Stimulated activated CD8-positive, alpha-beta memory T cell treated with anti-CD3 and anti-CD28 coated beads, Interleukin-12 subunit alpha, Interleukin-12 subunit beta, amount 100 ng/mL, for 4 hours (primary cell): ENCODE data around the gene DRG1.
"Not testable (repeated sequence)": the region's sequence is repeated elsewhere in the genome, so short reads cannot be mapped to it uniquely, and the experiment has no call there.

Experiments
- DNase-seq: peaks from one replicate; pipeline ENCODE4 v3.0.0-alpha.2; 2020; ENCODE audit warnings: low read depth

The DRG1 gene

GRCh38 chr22:31399211-31400022, at the start of gene DRG1:
Gene DRG1 (plus strand): TSS chr22:31399604. CDS start chr22:31399684, 80 bp downstream.
- DNase-seq, result peak; percentile 95

GRCh38 chr22:31349960-31350359, 49.4 kb upstream of the DRG1 start:
- DNase-seq, result no peak

GRCh38 chr22:31350410-31350863, 49.0 kb upstream of the DRG1 start:
- no peak for DNase-seq

- no peak for DNase-seq
Observed at GRCh38 chr22:31354515-31354914, 44.9 kb upstream of the DRG1 start.

GRCh38 chr22:31360029-31360428, 39.4 kb upstream of the DRG1 start:
- no peak for DNase-seq

- no peak for DNase-seq
Observed at GRCh38 chr22:31361743-31362142, 37.7 kb upstream of the DRG1 start.

GRCh38 chr22:31363885-31364465, 35.4 kb upstream of the DRG1 start:
- DNase-seq, result no peak

- no peak for DNase-seq
Observed at GRCh38 chr22:31367426-31367825, 32.0 kb upstream of the DRG1 start.

- no peak for DNase-seq
Observed at GRCh38 chr22:31377612-31378011, 21.8 kb upstream of the DRG1 start.

- DNase-seq, result no peak
Observed at GRCh38 chr22:31378123-31378522, 21.3 kb upstream of the DRG1 start.

GRCh38 chr22:31378651-31379050, 20.8 kb upstream of the DRG1 start:
- not testable (repeated sequence) for DNase-seq

- DNase-seq, result no peak
Observed at GRCh38 chr22:31393893-31394292, 5.5 kb upstream of the DRG1 start.

GRCh38 chr22:31394326-31394725, 5.1 kb upstream of the DRG1 start:
- no peak for DNase-seq

- no peak for DNase-seq
Observed at GRCh38 chr22:31398231-31398630, 1.2 kb upstream of the DRG1 start.

GRCh38 chr22:31400023-31400397, 606 bp downstream of the DRG1 start:
- no peak for DNase-seq

- not testable (repeated sequence) for DNase-seq
Observed at GRCh38 chr22:31402350-31402749, 2.9 kb downstream of the DRG1 start.

GRCh38 chr22:31425331-31426050, 26.1 kb downstream of the DRG1 start:
- DNase-seq, result no peak

GRCh38 chr22:31431950-31432349, 32.5 kb downstream of the DRG1 start:
- DNase-seq, result no peak

- DNase-seq, result no peak
Observed at GRCh38 chr22:31436132-31436531, 36.7 kb downstream of the DRG1 start.

GRCh38 chr22:31439808-31440207, 40.4 kb downstream of the DRG1 start:
- DNase-seq, result no peak

GRCh38 chr22:31440681-31441080, 41.3 kb downstream of the DRG1 start:
- no peak for DNase-seq

GRCh38 chr22:31441652-31442051, 42.2 kb downstream of the DRG1 start:
- DNase-seq, result no peak
